ENCODE results near the gene TCEA2.

TCEA2 gene

GRCh38 chr20:64067733-64068307 lies 4.8 kb downstream of the TCEA2 start:
- no peak overlapping the region for H3K4me3 ChIP-seq (ENCODE audit: low read depth, low read length)
- TF ChIP-seq, protein P1, sequence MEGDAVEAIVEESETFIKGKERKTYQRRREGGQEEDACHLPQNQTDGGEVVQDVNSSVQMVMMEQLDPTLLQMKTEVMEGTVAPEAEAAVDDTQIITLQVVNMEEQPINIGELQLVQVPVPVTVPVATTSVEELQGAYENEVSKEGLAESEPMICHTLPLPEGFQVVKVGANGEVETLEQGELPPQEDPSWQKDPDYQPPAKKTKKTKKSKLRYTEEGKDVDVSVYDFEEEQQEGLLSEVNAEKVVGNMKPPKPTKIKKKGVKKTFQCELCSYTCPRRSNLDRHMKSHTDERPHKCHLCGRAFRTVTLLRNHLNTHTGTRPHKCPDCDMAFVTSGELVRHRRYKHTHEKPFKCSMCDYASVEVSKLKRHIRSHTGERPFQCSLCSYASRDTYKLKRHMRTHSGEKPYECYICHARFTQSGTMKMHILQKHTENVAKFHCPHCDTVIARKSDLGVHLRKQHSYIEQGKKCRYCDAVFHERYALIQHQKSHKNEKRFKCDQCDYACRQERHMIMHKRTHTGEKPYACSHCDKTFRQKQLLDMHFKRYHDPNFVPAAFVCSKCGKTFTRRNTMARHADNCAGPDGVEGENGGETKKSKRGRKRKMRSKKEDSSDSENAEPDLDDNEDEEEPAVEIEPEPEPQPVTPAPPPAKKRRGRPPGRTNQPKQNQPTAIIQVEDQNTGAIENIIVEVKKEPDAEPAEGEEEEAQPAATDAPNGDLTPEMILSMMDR (IDR thresholded peaks at IDR 0.05; ENCODE audit: low read depth, low read length, missing control alignments) = no peak
- DNase-seq (ENCODE audit: low read depth) = no peak

DNA sequence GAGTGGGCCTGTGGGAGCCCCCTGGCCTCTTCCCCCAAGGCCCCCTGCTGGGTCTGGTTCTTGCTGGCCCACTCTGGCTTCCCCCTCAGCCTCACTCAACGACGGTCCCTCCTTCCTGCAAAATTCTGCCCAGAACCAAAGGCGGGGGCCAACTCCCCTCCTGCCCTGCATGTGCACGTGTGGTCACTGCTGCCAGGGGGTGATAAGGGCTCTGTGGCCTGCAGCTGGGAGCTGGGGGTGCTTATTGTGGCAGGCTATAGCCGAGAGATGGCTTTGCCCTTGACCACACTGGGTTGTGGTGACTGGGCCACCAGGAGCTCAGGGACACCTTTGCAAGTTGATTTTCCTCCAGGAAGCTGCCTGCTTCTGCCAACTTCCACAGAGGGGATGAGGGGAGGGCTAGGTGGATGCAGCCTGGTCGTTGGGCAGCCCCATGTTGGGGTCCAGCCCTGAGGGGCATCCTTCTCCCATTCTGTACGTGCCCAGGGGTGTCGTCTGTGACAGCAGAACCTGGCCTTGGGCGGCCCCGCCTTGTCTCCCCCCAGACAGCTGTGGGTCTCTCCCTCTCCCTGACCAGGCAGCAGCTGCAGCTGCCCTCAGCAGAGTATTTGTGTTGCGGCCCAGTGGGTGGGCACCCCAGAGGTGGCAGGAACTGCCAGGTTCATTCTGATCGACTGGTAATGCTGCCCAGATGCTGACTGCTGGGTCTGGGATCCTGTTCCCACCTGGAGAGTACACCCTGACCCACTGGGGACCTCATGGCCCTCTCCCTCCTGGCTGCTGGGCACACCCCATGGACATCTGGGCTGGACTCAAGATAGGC lies 5.6 kb downstream of the TCEA2 start:
- DNase-seq (ENCODE audit: low read depth) = no peak
- no peak overlapping the region for H3K4me3 ChIP-seq (ENCODE audit: low read depth, low read length)
- TF ChIP-seq, protein P1 (IDR thresholded peaks at IDR 0.05; ENCODE audit: low read depth, low read length, missing control alignments) = no peak

- TF ChIP-seq, protein P1 (IDR thresholded peaks at IDR 0.05; ENCODE audit: low read depth, low read length, missing control alignments) = no peak
- DNase-seq (ENCODE audit: low read depth) = no peak
- no peak overlapping the region for H3K4me3 ChIP-seq (ENCODE audit: low read depth, low read length)
Observed at GRCh38 chr20:64069209-64069613, 6.2 kb downstream of the TCEA2 start.

GRCh38 chr20:64069614-64070243 lies 6.7 kb downstream of the TCEA2 start:
- no peak overlapping the region for H3K4me3 ChIP-seq (ENCODE audit: low read depth, low read length)
- TF ChIP-seq, protein P1 (IDR thresholded peaks at IDR 0.05; ENCODE audit: low read depth, low read length, missing control alignments) = peak; percentile 87
- DNase-seq (ENCODE audit: low read depth) = no peak

DNA sequence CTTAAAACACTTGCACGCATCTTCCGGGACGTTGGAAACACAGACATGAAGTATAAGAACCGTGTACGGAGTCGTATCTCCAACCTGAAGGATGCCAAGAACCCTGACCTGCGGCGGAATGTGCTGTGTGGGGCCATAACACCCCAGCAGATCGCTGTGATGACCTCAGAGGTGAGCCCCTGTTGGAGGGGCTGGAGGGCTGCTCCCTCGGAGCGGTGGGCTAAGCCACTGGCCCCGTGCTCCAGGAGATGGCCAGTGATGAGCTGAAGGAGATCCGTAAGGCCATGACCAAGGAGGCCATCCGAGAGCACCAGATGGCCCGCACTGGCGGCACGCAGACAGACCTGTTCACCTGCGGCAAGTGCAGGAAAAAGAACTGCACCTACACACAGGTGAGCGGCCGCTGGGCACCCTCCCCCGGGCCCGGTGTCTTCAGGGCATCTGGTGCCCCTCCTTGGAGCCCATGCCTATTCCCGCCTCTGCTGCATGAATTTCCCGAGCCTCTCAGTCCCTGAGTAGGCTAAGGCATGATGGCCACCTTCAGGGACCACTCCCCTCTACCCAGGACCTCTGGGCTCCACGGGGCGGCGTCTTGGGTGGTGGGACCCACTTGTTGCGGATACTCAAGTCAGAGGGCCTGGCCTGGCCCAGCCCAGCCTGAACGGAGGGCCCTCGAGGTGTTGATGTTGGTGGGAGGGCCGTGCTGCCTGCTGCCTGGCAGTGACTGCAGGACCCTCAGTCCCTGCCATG lies 7.4 kb downstream of the TCEA2 start:
- no peak for DNase-seq (ENCODE audit: low read depth)
- H3K4me3 ChIP-seq (ENCODE audit: low read depth, low read length) = no peak overlapping the region
- TF ChIP-seq, protein P1 (IDR thresholded peaks at IDR 0.05; ENCODE audit: low read depth, low read length, missing control alignments) = no peak

GRCh38 chr20:64071341-64072332 lies 8.6 kb downstream of the TCEA2 start:
- H3K4me3 ChIP-seq (ENCODE audit: low read depth, low read length) = no peak overlapping the region
- TF ChIP-seq, protein P1 (IDR thresholded peaks at IDR 0.05; ENCODE audit: low read depth, low read length, missing control alignments) = no peak

More at GRCh38 chr20:64071341-64072332, 8.6 kb downstream of the TCEA2 start:
- DNase-seq (ENCODE audit: low read depth) = no peak

All from GM12864 (cell line).